ENCODE results near the gene PCIF1. TPM values are rescaled to one million over a fixed set of nuclear protein-coding genes. Genes with fewer than 3 reads are reported as not detected.

Gene PCIF1
- total RNA-seq, 1 donor from 2014 or later: 45.2 TPM

DNA sequence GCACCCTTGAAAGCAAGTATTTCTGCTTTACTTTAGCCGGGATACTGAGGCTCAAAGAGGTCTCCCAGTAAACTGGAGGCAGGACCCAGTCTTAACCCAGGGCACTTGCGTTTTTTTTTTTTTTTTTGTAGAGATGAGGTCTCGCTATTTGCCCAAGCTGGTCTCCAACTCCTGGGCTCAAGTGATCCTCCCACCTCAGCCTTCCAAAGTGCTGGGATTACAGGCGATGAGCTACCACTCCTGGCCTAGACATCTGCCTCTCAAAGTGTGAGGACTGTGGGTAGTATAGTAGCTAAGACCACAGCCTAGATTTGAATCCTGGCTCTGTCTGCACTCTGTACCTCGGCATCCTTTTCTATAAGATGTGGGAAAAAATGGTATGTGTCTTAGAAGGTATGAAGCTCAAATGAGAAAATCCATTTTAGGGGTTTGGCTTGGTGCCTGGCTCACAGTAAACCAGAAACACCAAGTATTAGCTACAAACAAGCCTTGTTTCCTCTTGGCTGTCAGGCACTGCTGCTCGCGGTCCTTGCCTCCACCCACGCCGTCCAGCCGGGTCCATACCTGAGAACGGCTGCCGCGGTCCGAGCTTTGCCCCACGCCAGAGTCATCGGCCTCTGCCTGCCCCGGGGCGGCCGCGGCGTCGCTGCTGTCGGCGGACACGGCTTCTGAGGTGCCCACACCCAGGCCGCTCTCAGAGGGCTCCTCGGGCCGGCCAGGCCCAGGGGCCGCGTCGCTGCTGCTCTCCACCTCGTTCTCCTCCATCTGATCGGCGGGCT is 36.4 kb downstream of the PCIF1 start:
- H3K36me3 Mint-ChIP-seq: peaks cover 6% of the 10 kb centered on the region
- H3K9me3 Mint-ChIP-seq: no peaks in the 10 kb centered on the region
- no peak for DNase-seq (ENCODE audit: low spot score in 2 of 2, unreplicated experiment in 2 of 2)
- peaks cover 16% of the 10 kb centered on the region for H3K4me1 Mint-ChIP-seq
- peak overlapping the region; percentile 74 for H3K27ac Mint-ChIP-seq
- TF ChIP-seq, protein P1, sequence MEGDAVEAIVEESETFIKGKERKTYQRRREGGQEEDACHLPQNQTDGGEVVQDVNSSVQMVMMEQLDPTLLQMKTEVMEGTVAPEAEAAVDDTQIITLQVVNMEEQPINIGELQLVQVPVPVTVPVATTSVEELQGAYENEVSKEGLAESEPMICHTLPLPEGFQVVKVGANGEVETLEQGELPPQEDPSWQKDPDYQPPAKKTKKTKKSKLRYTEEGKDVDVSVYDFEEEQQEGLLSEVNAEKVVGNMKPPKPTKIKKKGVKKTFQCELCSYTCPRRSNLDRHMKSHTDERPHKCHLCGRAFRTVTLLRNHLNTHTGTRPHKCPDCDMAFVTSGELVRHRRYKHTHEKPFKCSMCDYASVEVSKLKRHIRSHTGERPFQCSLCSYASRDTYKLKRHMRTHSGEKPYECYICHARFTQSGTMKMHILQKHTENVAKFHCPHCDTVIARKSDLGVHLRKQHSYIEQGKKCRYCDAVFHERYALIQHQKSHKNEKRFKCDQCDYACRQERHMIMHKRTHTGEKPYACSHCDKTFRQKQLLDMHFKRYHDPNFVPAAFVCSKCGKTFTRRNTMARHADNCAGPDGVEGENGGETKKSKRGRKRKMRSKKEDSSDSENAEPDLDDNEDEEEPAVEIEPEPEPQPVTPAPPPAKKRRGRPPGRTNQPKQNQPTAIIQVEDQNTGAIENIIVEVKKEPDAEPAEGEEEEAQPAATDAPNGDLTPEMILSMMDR (IDR thresholded peaks at IDR 0.05; ENCODE audit: unreplicated experiment): no peak
- H3K27me3 Mint-ChIP-seq (ENCODE audit: low read depth): no peaks in the 10 kb centered on the region
- H3K4me3 Mint-ChIP-seq: peak overlapping the region; percentile 75

DNA sequence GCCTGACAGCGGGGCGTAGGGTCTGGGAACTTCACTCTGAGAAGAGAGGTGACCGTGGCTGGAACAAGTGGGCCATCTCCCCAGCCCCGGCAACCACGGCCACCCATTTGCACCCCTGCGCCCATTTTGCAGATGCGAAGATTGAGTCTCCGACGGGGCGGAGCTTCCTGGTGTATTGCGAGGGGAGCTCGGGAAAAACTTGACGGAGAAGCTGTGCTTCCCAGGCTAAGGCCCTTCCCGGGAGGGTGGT is 36.9 kb downstream of the PCIF1 start:
- Mint-ChIP-seq H3K9me3 (no peaks in the 10 kb centered on the region), H3K27ac (peak overlapping the region; percentile 64)

DNA sequence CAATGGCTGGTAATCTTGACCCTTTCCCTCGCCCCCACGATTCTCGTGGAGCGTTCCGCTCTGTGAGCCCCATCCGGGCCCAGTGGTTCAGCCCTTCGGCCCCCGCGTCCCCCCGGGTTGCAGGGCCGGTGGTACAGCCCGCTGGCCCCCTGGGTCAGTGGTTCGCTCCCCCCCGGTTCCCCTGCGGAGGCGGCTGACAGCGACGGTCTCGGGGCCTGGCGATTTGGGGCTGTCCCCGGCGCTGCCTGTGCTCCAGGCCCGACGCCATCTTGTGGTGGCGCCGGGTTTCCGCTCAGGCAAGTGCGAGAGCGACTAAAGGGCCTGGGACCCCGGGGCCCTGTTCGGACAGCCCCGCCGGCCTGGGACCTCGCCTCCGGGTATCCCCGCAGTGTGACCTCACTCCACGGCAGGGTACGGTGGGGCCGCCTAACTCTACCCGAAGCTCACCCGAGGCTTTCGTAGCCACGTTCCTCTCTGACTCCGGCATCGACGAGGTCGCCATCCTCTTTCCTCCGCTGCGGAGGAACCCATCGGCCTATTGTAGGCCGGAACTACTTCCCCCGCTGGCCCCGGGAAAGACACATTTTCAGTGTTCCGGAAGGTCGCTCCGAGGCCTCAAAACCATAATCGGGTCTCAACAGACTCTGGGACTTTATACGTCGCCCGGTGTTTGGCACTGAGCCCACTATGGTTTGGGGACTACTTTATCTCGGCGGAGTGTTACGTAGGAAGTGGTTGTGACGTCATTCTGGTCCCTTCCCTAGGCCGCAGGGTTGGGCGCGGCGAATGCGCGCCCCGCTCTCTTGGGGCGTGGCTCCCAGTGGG is 37.4 kb downstream of the PCIF1 start, which contains the start of gene ZNF335:
Gene ZNF335, minus strand, starts transcription at position 529 of the 825 bp plus-strand sequence. CDS start 793 bp downstream, outside the sequence.
- Mint-ChIP-seq H3K36me3 (peaks cover 6% of the 10 kb centered on the region), H3K4me1 (peaks cover 16% of the 10 kb centered on the region), H3K27me3 (ENCODE audit: low read depth) (peaks cover 4% of the 10 kb centered on the region), H3K27ac (peak within 1 kb of the TSS; percentile 100), H3K9me3 (no peaks in the 10 kb centered on the region), H3K4me3 (peak within 1 kb of the TSS; percentile 75)
- TF ChIP-seq, protein P1 (IDR thresholded peaks at IDR 0.05; ENCODE audit: unreplicated experiment): peak; percentile 63
- peak; percentile 87 to 96 for DNase-seq (ENCODE audit: low spot score in 2 of 2, unreplicated experiment in 2 of 2)

More for the DNA sequence above, 36.9 kb downstream of the PCIF1 start:
- peaks cover 6% of the 10 kb centered on the region for H3K36me3 Mint-ChIP-seq
- H3K27me3 Mint-ChIP-seq (ENCODE audit: low read depth): peaks cover 4% of the 10 kb centered on the region
- peak overlapping the region; percentile 75 for H3K4me3 Mint-ChIP-seq
- DNase-seq (ENCODE audit: low spot score in 2 of 2, unreplicated experiment in 2 of 2): no peak
- H3K4me1 Mint-ChIP-seq: peaks cover 16% of the 10 kb centered on the region
- TF ChIP-seq, protein P1 (IDR thresholded peaks at IDR 0.05; ENCODE audit: unreplicated experiment): no peak

DNA sequence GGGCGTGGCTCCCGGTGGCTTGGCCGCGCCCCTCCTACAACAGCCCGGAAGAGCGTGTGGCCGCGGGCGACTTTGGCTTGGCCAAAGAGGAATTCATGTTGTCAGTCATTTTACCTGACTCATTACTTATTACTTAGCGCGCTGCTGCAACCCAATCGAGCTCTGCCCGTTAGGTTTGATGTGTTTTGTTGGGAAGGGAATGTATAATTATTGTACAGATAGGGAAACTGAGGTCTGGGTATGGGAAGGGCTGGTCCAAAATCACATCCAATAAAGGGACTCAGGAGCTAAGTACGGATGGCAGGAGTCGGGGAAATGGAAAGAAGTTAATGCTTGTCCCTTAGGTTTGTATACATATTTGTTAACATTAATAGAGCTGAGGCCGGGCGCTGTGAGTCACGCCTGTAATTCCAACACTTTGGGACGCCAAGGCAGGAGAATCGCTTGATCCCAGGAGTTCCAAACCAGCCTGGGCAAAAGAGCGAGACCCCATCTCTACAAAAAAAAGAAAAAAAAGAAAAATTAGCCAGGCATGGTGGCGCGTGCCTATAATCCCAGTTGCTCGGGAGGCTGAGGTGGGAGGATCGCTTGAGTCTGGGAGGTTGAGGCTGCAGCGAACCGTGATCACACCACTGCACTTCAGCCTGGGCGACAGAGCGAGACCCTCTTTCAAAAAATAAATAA is 38.2 kb downstream of the PCIF1 start:
- H3K27me3 Mint-ChIP-seq (ENCODE audit: low read depth): peaks cover 5% of the 10 kb centered on the region
- DNase-seq (ENCODE audit: low spot score in 2 of 2, unreplicated experiment in 2 of 2): no peak
- TF ChIP-seq, protein P1 (IDR thresholded peaks at IDR 0.05; ENCODE audit: unreplicated experiment): no peak
- H3K27ac Mint-ChIP-seq: peak overlapping the region; percentile 100
- H3K4me1 Mint-ChIP-seq: peaks cover 16% of the 10 kb centered on the region
- H3K4me3 Mint-ChIP-seq: peak overlapping the region; percentile 75
- no peaks in the 10 kb centered on the region for H3K36me3 Mint-ChIP-seq
- no peaks in the 10 kb centered on the region for H3K9me3 Mint-ChIP-seq

DNA sequence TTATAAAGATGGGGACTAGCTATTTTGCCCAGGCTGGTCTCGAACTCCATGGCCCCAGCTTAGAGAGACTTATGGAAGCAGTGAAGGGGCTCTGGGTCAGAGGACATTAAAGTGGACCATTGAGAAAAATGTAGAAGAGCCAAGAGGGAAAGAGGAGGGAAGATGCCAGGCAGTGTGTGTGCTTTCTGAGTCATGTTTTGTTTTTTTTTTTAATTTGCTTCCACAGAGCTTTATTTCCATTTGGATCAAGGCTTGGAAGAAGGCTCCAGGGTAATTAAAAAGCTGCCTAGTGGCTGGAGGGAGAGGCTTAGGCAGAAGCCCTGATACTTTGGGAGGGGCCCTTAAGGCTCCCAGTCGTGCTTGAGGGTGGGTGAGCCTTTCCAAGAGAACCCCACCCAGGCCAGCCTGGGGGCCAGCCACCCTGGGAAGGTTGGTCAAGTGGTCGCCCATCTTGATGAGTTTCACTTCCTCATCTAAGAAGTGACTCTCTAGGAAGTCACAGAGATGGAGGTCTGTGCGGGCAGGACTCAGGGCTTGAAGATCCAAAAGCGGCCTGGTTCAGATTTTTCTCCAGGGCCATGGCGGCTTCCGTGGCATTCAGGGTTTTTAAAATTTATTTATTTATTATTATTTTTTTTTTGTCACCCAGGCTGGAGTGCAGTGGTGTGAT is 40.5 kb downstream of the PCIF1 start:
- Mint-ChIP-seq H3K27me3 (ENCODE audit: low read depth) (peaks cover 15% of the 10 kb centered on the region), H3K9me3 (no peaks in the 10 kb centered on the region), H3K4me1 (peaks cover 13% of the 10 kb centered on the region), H3K36me3 (no peaks in the 10 kb centered on the region), H3K4me3 (no peak overlapping the region), H3K27ac (no peak overlapping the region)
- no peak for DNase-seq (ENCODE audit: low spot score in 2 of 2, unreplicated experiment in 2 of 2)
- TF ChIP-seq, protein P1 (IDR thresholded peaks at IDR 0.05; ENCODE audit: unreplicated experiment): no peak

Measured in mesothelial cell of epicardium (in vitro differentiated cells).